GM08714 (cell line): ENCODE data around the gene SPRED3.

Experiments
- H3K4me3 ChIP-seq: fragments of 200-500 bp; sonication (Bioruptor generic); 2 replicates; pipeline ENCODE4 v1.5.1; 2014; ENCODE audit warnings: mild to moderate bottlenecking, low read length, inconsistent platforms
- ZNF274 ChIP-seq: IDR thresholded peaks from 2 replicates; pipeline ENCODE4 v1.6.1; 2012; ENCODE audit warnings: mild to moderate bottlenecking, low read depth, low read length

Gene SPRED3

GRCh38 chr19:38429055-38429810, 40.7 kb downstream of the SPRED3 start:
- TF ChIP-seq ZNF274 = no peak
- H3K4me3 ChIP-seq = no peak overlapping the region

- no peak overlapping the region for H3K4me3 ChIP-seq
- no peak for TF ChIP-seq ZNF274
These were observed 41.3 kb downstream of the SPRED3 start for GRCh38 chr19:38429811-38430156.

GRCh38 chr19:38430931-38431330, 42.4 kb downstream of the SPRED3 start:
- H3K4me3 ChIP-seq = no peak overlapping the region
- no peak for TF ChIP-seq ZNF274

GRCh38 chr19:38433268-38433733, 44.8 kb downstream of the SPRED3 start, which contains the start of gene RYR1:
RYR1 (plus strand) TSS chr19:38433691; CDS start chr19:38433830, 139 bp downstream.
- TF ChIP-seq ZNF274 = no peak
- no peak within 1 kb of the TSS for H3K4me3 ChIP-seq

- no peak overlapping the region for H3K4me3 ChIP-seq
- TF ChIP-seq ZNF274 = no peak
These were observed 46.1 kb downstream of the SPRED3 start for GRCh38 chr19:38434549-38435051.

GRCh38 chr19:38437295-38437694, 48.8 kb downstream of the SPRED3 start:
- no peak overlapping the region for H3K4me3 ChIP-seq
- no peak for TF ChIP-seq ZNF274

- no peak for TF ChIP-seq ZNF274
These were observed 49.4 kb downstream of the SPRED3 start for GRCh38 chr19:38437917-38438316.

GRCh38 chr19:38440592-38440991, 52.1 kb downstream of the SPRED3 start:
- no peak for TF ChIP-seq ZNF274
- H3K4me3 ChIP-seq = no peak overlapping the region

More at GRCh38 chr19:38437917-38438316, 49.4 kb downstream of the SPRED3 start:
- H3K4me3 ChIP-seq = no peak overlapping the region

- TF ChIP-seq ZNF274 = no peak
- no peak overlapping the region for H3K4me3 ChIP-seq
These were observed 53.3 kb downstream of the SPRED3 start for GRCh38 chr19:38441657-38442348.

GRCh38 chr19:38442736-38443135, 54.2 kb downstream of the SPRED3 start:
- H3K4me3 ChIP-seq = no peak overlapping the region
- TF ChIP-seq ZNF274 = no peak

- no peak for TF ChIP-seq ZNF274
- no peak overlapping the region for H3K4me3 ChIP-seq
These were observed 55.0 kb downstream of the SPRED3 start for GRCh38 chr19:38443458-38443999.

GRCh38 chr19:38444026-38444425, 55.5 kb downstream of the SPRED3 start:
- no peak for TF ChIP-seq ZNF274
- no peak overlapping the region for H3K4me3 ChIP-seq

- no peak overlapping the region for H3K4me3 ChIP-seq
- TF ChIP-seq ZNF274 = no peak
These were observed 56.9 kb downstream of the SPRED3 start for GRCh38 chr19:38445362-38445761.

- no peak overlapping the region for H3K4me3 ChIP-seq
- no peak for TF ChIP-seq ZNF274
These were observed 59.7 kb downstream of the SPRED3 start for GRCh38 chr19:38448225-38448624.
